ENCODE data around the gene SCRG1. TPM values are rescaled to one million over a fixed set of nuclear protein-coding genes. Genes with fewer than 3 reads are reported as not detected.
A peak's percentile ranks its signal among the peaks of the same experiment; 100 is the strongest.

Gene SCRG1
- not detected in 2 replicates for total RNA-seq

DNA sequence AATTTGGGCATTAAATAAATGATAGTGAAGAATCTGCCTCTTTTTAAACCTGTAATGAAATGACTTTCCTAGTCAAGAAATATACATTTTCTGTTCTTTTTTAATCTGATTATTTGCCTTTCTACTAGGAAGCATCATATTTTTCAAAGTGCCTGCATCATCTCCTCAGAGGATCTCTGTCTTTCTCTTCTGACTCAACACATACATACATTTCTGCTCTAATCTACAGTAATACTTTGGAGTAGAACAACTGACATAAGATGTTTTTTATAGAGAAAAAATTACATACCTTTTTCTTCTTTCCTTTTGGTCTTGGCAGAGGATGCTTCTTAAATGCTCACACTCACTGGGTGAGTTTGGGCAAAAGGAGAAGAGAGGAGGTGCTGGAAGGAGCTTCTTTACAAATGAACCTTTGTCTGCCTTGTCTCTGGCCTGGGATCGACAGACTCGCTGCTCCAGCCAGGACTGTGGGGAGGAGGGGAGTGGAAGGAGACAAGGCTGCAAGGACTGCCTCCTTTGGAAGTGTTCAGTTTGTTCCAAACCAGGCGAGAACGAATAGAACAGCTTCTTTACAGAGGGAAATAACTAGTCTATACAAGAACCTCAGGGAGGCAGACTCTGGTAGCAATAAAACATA is at the start of gene SCRG1:
SCRG1 (minus strand) TSS at position 338 of the 637 bp plus-strand sequence. CDS start 7,702 bp downstream, outside the sequence.
- Mint-ChIP-seq H3K9me3 (no peaks in the 10 kb centered on the region), H3K27me3 (peaks cover 4% of the 10 kb centered on the region), H3K4me1 (no peaks in the 10 kb centered on the region), H3K4me3 (no peak within 1 kb of the TSS), H3K36me3 (ENCODE audit: low read depth) (peaks cover 8% of the 10 kb centered on the region), H3K27ac (no peak within 1 kb of the TSS)
- intact Hi-C loops (cut with micrococcal nuclease) = no loop called here
- no peak for DNase-seq

DNA sequence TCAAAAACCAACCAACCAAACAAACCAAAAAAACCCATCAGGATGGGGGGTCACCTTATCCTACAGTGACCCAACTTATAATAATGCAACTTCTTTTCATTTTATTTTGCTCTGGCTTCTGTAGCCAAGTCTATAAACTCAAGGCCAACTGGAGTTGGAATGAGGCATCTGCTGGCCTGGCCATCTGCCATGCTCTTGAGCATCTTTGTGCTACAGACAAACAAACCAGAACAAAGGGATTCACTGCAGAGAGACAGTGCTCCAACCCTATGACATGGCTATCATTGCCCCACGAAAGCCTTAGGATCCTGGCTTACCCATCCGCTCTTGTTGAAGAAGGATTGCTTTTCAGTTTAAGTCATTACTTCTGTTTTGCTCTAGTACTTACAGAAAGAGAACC is 49.2 kb upstream of the SCRG1 start:
- Mint-ChIP-seq H3K9me3 (peaks cover 7% of the 10 kb centered on the region), H3K27me3 (no peaks in the 10 kb centered on the region), H3K4me1 (peaks cover 5% of the 10 kb centered on the region), H3K27ac (no peak overlapping the region), H3K36me3 (ENCODE audit: low read depth) (peaks cover 3% of the 10 kb centered on the region), H3K4me3 (no peak overlapping the region)
- intact Hi-C loops (cut with micrococcal nuclease) = no loop called here
- no peak for DNase-seq

DNA sequence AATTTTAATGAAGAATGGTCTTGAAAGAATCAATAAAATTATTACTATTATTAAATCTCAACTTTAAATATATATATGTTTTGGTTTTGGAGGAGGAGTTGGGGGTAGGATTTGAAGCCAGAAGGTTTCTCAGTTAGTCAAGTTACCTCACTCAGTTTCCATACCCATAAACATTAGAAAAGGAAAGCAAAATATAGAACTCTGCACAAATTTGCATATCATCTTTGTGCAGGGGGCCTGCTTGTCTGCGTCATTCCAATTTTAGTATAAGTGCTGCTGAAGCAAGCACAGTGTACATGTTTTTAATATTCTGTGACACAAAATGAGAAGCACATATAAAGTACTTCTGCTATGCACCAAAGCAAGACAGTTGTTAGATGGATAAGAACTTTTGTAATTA is 47.5 kb upstream of the SCRG1 start:
- peaks cover 12% of the 10 kb centered on the region for H3K9me3 Mint-ChIP-seq
- no peak for DNase-seq

DNA sequence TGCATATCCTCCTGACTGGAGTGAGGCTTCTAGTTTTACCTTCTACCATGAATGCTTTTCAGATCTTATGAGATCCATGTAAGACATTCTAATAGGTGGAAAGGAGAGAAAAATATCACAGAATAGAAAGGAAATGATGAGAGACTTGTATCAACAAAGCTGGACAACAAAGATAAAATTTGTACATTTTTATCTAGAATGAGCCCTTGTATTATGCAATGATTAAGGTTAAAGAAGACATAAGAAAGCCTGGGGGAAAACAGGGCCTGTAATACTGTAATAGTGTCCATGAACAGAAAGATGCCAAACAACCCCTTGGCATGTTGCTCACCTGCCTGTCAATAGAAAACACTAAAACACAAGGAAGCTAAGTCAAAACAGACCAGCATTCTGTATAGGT is 44.2 kb upstream of the SCRG1 start:
- H3K27me3 Mint-ChIP-seq = no peaks in the 10 kb centered on the region
- intact Hi-C loops (cut with micrococcal nuclease) = no loop called here
- no peak for DNase-seq
- no peak overlapping the region for H3K4me3 Mint-ChIP-seq
- peaks cover 12% of the 10 kb centered on the region for H3K36me3 Mint-ChIP-seq (ENCODE audit: low read depth)
- peaks cover 16% of the 10 kb centered on the region for H3K9me3 Mint-ChIP-seq
- H3K27ac Mint-ChIP-seq = no peak overlapping the region
- H3K4me1 Mint-ChIP-seq = peaks cover 26% of the 10 kb centered on the region

More for the DNA sequence above, 47.5 kb upstream of the SCRG1 start:
- H3K4me3 Mint-ChIP-seq = no peak overlapping the region
- H3K27ac Mint-ChIP-seq = no peak overlapping the region
- no peaks in the 10 kb centered on the region for H3K27me3 Mint-ChIP-seq
- H3K36me3 Mint-ChIP-seq (ENCODE audit: low read depth) = peaks cover 5% of the 10 kb centered on the region
- H3K4me1 Mint-ChIP-seq = peaks cover 17% of the 10 kb centered on the region
- intact Hi-C loops (cut with micrococcal nuclease) = no loop called here

DNA sequence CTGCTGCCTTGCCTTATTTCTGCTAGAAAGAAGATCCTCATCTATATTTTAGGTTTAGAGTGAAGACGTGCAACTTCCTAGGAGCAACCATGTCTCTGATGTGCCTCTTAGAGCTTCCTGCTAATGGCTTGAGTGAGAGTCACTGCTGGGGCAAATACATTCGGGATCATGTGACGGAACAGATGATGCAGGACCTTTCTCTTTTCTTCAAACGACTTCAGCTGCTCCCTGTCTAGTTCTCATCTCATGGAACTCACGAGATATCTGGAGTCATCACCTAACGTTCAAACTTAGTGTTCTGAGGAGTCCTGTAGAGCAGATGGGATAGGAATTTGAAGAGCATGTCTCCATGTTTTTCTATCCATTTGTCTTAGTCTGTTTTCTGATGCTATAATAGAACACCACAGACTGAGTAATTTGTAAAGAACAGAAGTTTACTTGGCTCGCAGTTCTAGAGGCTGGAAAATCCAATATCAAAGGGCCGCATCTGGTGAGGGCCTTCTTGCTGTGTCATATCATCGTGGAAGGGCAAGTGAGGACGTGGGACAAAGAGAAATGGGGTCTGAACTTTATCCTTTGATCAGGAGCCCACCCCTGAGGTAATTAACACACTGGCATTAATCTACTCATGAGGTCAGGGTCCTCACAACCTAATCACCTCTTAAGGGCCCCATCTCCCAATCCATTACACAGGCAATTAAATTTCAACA is 43.5 kb upstream of the SCRG1 start:
- intact Hi-C loops (cut with micrococcal nuclease) = no loop called here
- Mint-ChIP-seq H3K4me3 (no peak overlapping the region), H3K36me3 (ENCODE audit: low read depth) (peaks cover 12% of the 10 kb centered on the region), H3K9me3 (peaks cover 16% of the 10 kb centered on the region), H3K27ac (no peak overlapping the region), H3K4me1 (peaks cover 26% of the 10 kb centered on the region), H3K27me3 (no peaks in the 10 kb centered on the region)
- DNase-seq = no peak

DNA sequence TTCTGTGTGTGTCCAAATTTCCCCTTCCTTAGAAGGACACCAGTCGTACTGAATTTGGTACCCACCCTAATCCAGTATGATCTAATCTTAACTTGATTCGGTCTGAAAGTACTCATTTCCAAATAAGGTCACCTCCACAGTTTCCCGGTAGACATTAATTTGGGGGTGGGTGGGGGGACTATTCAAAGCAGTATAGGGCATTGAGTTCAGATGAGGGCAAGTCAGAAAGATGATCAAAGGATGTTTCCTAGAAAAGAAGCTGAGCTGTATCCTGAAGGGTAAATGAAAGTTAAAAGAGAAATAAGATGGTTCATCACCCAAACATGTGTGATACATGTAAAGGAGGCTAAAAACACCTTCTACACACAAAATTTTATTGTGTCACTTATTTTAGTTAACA is 42.0 kb upstream of the SCRG1 start:
- Mint-ChIP-seq H3K4me3 (peak overlapping the region; percentile 42), H3K9me3 (peaks cover 16% of the 10 kb centered on the region), H3K36me3 (ENCODE audit: low read depth) (peaks cover 12% of the 10 kb centered on the region), H3K27me3 (peaks cover 2% of the 10 kb centered on the region), H3K4me1 (peaks cover 28% of the 10 kb centered on the region), H3K27ac (no peak overlapping the region)
- DNase-seq = no peak
- intact Hi-C loops (cut with micrococcal nuclease) = no loop called here

DNA sequence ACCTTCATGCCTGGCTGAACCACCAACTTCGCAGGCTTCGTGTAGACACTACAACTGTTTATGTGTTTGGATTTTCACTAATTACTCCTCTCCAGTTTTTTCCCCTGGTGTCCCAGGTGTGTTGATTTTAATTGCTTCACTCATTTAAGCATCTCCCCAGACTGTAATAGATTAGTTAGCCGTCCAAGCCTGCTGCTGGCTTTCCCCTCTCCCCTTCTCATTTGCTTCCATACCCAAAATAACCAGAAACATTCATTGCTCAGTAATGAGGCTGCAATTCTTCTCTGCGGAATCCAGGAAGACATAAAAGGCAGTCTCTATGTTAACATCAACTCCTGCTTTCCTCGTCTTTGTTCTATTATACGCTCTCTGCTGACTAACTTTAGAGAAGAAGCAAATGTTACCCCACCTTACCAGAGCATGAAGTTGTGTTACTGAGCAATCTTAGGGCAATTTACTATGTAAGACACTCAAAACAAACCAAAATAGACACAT is 37.9 kb upstream of the SCRG1 start:
- DNase-seq = no peak
- H3K27me3 Mint-ChIP-seq = peaks cover 2% of the 10 kb centered on the region
- no peak overlapping the region for H3K27ac Mint-ChIP-seq
- H3K9me3 Mint-ChIP-seq = peaks cover 4% of the 10 kb centered on the region
- H3K36me3 Mint-ChIP-seq (ENCODE audit: low read depth) = peaks cover 7% of the 10 kb centered on the region
- no peak overlapping the region for H3K4me3 Mint-ChIP-seq
- intact Hi-C loops (cut with micrococcal nuclease) = no loop called here
- H3K4me1 Mint-ChIP-seq = peaks cover 23% of the 10 kb centered on the region

DNA sequence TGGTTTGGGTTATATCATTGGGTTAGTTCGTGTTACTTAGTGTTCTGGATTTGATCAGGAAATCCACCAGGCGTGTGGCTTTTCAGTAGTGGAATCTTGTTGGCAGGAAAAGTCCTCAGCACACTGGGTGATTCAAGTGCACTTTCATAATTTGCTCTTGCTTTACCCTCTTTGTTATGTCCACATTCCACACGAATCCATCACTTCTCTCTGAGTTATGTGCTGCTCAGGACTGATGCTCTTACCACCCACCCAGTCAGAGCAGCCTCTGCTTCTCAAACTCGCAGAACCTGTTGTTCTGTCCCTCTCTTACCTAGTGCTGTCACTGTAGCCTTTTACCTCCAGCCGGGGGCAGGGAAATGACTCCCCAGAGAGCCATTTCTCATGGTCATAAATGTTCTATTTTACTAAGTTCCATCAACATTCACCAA is 37.2 kb upstream of the SCRG1 start:
- Mint-ChIP-seq H3K9me3 (peaks cover 4% of the 10 kb centered on the region), H3K27ac (no peak overlapping the region), H3K27me3 (peaks cover 2% of the 10 kb centered on the region), H3K4me1 (peaks cover 18% of the 10 kb centered on the region), H3K36me3 (ENCODE audit: low read depth) (peaks cover 4% of the 10 kb centered on the region), H3K4me3 (no peak overlapping the region)
- intact Hi-C loops (cut with micrococcal nuclease) = no loop called here
- DNase-seq = no peak

DNA sequence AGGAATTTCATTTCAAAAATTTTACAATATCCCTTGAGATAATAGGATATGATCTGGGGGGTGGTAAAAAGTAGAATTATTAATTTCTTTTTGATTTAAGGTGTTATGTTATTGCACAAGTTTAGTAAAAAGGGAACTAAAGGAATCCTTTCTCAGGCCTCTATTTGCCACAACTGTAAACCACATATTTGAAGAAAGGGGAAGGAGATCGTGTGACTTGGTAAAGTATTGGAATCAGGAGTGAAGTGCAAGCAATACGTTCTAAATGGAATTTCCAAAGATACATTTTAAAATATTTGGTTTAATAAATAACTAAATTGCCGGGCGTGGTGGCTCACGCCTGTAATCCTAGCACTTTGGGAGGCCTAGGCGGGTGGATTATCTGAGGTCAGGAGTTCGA is 35.3 kb upstream of the SCRG1 start:
- no peak for DNase-seq
- Mint-ChIP-seq H3K36me3 (ENCODE audit: low read depth) (peaks cover 6% of the 10 kb centered on the region), H3K4me1 (peaks cover 7% of the 10 kb centered on the region), H3K9me3 (peaks cover 4% of the 10 kb centered on the region), H3K27me3 (peaks cover 2% of the 10 kb centered on the region), H3K27ac (no peak overlapping the region), H3K4me3 (no peak overlapping the region)
- intact Hi-C loops (cut with micrococcal nuclease) = no loop called here

DNA sequence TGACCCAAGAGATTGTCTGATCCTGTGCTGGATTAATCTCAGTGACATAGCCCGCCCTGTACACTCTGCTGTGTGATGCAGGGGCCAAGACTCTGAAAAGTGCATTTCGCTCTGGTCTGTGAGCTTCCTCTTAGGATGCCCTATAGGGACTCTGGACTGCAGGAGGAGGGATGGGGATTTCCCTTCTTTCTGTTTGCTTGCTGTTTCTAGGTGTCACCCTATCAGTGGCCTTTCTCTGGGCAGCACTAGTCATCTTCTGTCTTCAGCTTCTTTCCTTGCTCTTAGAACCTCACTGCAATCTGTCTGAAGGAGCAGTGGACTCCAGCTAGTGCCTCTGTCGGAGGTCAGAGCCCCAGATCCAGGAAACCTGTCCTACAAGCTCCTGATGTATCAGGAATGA is 34.5 kb upstream of the SCRG1 start:
- Mint-ChIP-seq H3K27ac (no peak overlapping the region), H3K9me3 (no peaks in the 10 kb centered on the region), H3K4me3 (no peak overlapping the region), H3K27me3 (peaks cover 2% of the 10 kb centered on the region), H3K36me3 (ENCODE audit: low read depth) (peaks cover 4% of the 10 kb centered on the region), H3K4me1 (peaks cover 7% of the 10 kb centered on the region)
- no peak for DNase-seq
- intact Hi-C loops (cut with micrococcal nuclease) = no loop called here

DNA sequence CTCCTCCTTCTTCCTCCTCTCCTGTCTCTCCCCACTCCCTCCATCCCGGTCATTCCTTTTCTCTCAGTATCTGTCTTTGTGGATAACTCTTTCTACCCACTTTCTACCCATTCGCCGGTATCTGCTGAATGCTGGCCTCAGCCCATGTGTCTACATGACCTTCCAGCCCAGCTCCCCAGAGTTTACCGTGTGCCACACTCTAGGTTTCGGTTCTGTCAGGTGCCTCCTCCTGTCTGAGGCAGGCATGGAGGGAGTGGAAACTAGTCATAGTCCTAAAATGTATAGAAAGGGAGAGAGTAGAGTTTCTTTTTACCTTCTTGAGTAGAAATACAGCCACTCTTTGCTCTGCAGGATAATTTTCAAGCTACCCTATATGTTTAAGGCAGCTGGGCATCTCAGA is 33.5 kb upstream of the SCRG1 start:
- intact Hi-C loops (cut with micrococcal nuclease) = no loop called here
- Mint-ChIP-seq H3K27me3 (peaks cover 2% of the 10 kb centered on the region), H3K36me3 (ENCODE audit: low read depth) (peaks cover 7% of the 10 kb centered on the region), H3K9me3 (no peaks in the 10 kb centered on the region), H3K27ac (no peak overlapping the region), H3K4me3 (no peak overlapping the region), H3K4me1 (peaks cover 10% of the 10 kb centered on the region)
- DNase-seq = no peak

DNA sequence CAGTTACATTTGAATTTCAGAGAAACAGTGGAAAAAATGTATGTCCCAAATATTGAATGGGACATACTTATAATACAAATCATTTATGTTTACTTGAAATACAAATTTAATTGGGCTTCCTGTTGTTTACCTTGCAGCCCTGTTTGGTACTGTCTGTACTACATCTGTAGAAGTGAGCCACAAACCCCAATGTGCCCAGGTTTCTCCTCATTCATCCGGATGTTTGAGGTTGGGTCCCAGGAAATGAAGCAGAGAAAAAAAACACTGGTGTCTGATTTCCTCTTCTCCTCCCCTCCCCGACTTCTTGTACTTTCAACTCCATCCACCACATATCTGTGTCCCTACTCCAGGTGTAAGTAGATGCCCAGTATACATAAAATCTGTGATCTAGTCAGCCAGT is 27.1 kb upstream of the SCRG1 start:
- peaks cover 9% of the 10 kb centered on the region for H3K36me3 Mint-ChIP-seq (ENCODE audit: low read depth)
- H3K4me3 Mint-ChIP-seq = peak overlapping the region; percentile 48
- no peak overlapping the region for H3K27ac Mint-ChIP-seq
- H3K27me3 Mint-ChIP-seq = no peaks in the 10 kb centered on the region
- H3K9me3 Mint-ChIP-seq = no peaks in the 10 kb centered on the region
- H3K4me1 Mint-ChIP-seq = peaks cover 21% of the 10 kb centered on the region
- peak; percentile 80 for DNase-seq
- intact Hi-C loops (cut with micrococcal nuclease) = no loop called here

DNA sequence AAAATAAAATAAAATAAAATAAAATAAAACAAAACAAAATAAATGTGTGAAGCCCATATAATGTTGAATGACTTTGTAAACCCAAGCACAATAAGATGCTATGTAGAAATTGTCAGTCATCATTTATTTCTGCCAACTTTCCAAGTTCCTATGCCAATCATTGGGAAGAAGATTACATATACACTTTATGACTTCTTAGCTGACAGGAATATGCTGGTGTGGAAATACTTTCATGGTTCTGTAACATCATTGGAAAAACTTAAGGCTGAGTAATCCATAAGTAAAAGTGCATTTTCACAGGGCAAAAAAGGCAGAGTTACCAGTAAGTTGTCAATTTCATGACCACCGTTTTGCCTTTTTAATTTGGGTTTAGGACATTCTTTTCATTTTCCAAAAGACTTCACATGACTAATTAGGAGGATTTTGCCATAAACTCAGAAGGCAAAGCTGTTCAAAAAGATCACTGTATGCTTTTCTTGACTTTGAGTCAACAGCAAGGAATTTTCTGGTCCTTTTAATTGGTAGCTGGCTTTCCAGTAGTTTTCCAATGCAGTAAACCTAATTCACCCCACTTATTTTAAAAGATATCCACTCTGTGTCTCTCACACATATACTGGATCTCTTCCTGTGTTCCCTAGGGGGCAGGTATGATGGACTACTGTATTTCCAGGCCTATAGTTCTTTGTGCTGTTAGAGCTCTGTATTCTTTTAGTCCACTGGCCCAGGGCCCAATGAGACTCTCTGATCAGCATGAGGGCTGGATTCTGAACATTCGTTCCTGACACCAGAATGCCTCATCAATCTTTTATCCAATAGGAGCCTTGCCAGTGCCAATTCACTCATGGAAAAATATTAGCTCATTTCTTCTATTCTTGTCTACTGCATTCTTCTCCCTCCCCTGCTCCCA is 26.2 kb upstream of the SCRG1 start:
- Mint-ChIP-seq H3K36me3 (ENCODE audit: low read depth) (peaks cover 5% of the 10 kb centered on the region), H3K27ac (no peak overlapping the region), H3K27me3 (no peaks in the 10 kb centered on the region), H3K9me3 (no peaks in the 10 kb centered on the region), H3K4me3 (peak overlapping the region; percentile 41), H3K4me1 (peaks cover 26% of the 10 kb centered on the region)
- no peak for DNase-seq
- intact Hi-C loops (cut with micrococcal nuclease) = no loop called here

DNA sequence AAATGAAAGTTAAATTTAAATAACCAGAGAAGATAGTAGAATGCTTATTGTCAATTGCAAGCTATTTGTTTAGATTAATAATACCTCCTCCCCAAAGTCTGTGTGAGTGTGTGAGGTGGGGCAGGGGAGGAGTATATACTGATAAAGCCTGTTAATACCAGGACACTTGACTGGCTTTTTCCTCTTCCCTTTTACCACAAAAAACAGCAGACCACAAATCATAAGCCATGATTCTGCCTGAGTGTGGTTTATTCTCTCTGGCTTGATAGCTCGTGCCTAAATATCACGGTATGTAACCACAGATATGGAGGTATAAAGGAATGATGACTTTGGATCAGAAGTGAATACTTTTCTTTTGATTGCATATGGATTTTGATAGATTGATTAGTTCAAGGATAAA is 21.9 kb upstream of the SCRG1 start:
- peaks cover 3% of the 10 kb centered on the region for H3K27me3 Mint-ChIP-seq
- H3K36me3 Mint-ChIP-seq (ENCODE audit: low read depth) = peaks cover 2% of the 10 kb centered on the region
- H3K9me3 Mint-ChIP-seq = no peaks in the 10 kb centered on the region
- H3K4me1 Mint-ChIP-seq = peaks cover 12% of the 10 kb centered on the region
- intact Hi-C loops (cut with micrococcal nuclease) = loop anchor here (1.0 kb wide), 1 partner anchor 74 kb away; no protein-coding TSS in a partner anchor
- no peak overlapping the region for H3K27ac Mint-ChIP-seq
- no peak for DNase-seq
- no peak overlapping the region for H3K4me3 Mint-ChIP-seq
